NOMO-1 (cell line): ENCODE data around the gene TMEM121B.

Experiments used
- DNase-seq, 2 experiments: peaks; one replicate each; lab custom pipeline; 2025; ENCODE audit not compliant: unreplicated experiment in 2 of 2; lab: John Stamatoyannopoulos, UW

Gene TMEM121B

GRCh38 chr22:17113600-17113999 lies 7.6 kb downstream of the TMEM121B start:
- DNase-seq: no peak

GRCh38 chr22:17112491-17113042 lies 8.6 kb downstream of the TMEM121B start:
- DNase-seq: no peak

GRCh38 chr22:17110791-17111550 lies 10.2 kb downstream of the TMEM121B start:
- DNase-seq: no peak

GRCh38 chr22:17109976-17110375 lies 11.2 kb downstream of the TMEM121B start:
- no peak for DNase-seq

GRCh38 chr22:17109113-17109865 lies 11.9 kb downstream of the TMEM121B start:
- DNase-seq: no peak

GRCh38 chr22:17108256-17109112 lies 12.7 kb downstream of the TMEM121B start:
- no peak for DNase-seq

- DNase-seq: no peak
Observed at GRCh38 chr22:17107547-17107810, 13.7 kb downstream of the TMEM121B start.

GRCh38 chr22:17106785-17107546 lies 14.2 kb downstream of the TMEM121B start:
- peak; percentile 89 to 99 for DNase-seq

GRCh38 chr22:17106161-17106784 lies 14.9 kb downstream of the TMEM121B start:
- DNase-seq: peak; percentile 71 to 76

GRCh38 chr22:17105143-17106129 lies 15.7 kb downstream of the TMEM121B start:
- no peak for DNase-seq

GRCh38 chr22:17104336-17104935 lies 16.7 kb downstream of the TMEM121B start:
- DNase-seq: no peak

- no peak for DNase-seq
Observed at GRCh38 chr22:17103351-17103750, 17.8 kb downstream of the TMEM121B start.

- peak; percentile 38 to 46 for DNase-seq
Observed at GRCh38 chr22:17102297-17102667, 18.9 kb downstream of the TMEM121B start.

GRCh38 chr22:17101475-17102296 lies 19.5 kb downstream of the TMEM121B start:
- DNase-seq: no peak

- DNase-seq: no peak
Observed at GRCh38 chr22:17100621-17101020, 20.5 kb downstream of the TMEM121B start.

- peak; percentile 97 to 100 for DNase-seq
Observed at GRCh38 chr22:17098379-17098819, 22.8 kb downstream of the TMEM121B start.

- no peak for DNase-seq
Observed at GRCh38 chr22:17097701-17098100, 23.5 kb downstream of the TMEM121B start.
